Daoy (cell line): ENCODE data around the gene AMDHD2. TPM values are rescaled to one million over a fixed set of nuclear protein-coding genes. Genes with fewer than 3 reads are reported as not detected.

Source experiments
- DNase-seq: peaks from one replicate; pipeline ENCODE4 v3.0.0-alpha.2; 2015; ENCODE audit warnings: low read depth
- total RNA-seq: library from RNA; depleted of rRNA; stranded (reverse); fragments of >200 nt; shearing (Covaris generic); gene quantifications from 2 replicates; pipeline ENCODE4 v1.2.3, GENCODE V29; 2014

Gene AMDHD2
- total RNA-seq, 1 experiment from 2014 or later, result 11.7 TPM

DNA sequence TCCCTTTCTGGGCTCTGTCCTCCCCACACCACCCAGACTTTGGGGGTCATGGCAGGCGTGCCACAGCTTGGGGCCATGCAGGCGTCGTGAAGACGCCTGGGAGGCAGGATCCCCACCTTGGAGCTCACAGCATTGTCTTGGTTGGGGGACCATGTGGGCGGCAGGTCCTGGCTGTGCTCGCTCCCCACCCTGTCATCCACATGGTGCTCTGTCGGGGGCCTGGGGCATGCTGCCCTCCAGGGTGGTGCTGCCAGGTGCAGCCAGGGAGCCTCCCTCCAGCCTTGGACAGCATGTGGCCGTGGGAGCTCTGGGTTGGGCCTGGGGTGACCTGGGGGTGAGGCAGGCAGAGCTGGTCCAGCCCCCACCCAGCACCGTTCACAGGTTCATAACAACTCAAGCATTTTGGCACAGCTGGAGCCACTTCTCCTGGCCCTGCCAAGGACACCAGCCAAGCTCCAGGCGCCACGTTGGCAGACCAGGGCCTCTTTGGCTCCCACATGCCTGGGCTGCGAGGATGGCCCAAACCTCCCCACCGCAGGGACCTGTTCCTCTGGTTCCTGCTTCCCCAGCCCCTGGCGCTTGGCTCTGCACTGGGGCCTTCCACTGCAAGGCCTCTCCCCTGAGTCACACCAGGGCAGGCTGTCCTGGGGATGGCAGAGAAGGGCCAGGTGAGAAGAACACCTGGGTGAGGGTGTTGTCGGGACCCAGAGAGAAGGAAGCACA is 21.5 kb upstream of the AMDHD2 start:
- no peak for DNase-seq

DNA sequence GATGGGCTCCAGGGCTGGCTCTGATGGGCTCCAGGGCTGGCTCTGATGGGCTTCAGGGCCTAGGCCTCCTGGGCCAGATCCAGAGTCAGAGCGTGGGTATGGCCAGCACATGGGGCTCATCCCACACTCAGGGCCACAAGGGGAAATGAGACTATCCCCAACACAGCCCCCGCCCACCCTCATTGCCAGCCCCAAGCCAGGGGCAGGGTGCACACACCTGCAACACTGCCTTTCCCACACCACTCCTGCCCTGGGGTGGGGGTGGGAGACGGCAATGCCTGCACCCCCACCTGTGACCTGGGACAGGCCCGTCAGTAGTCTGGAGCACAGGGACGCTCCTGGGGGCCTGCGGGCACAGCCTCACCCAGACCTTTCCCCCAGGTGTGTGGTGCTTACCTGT is 20.7 kb upstream of the AMDHD2 start:
- no peak for DNase-seq

DNA sequence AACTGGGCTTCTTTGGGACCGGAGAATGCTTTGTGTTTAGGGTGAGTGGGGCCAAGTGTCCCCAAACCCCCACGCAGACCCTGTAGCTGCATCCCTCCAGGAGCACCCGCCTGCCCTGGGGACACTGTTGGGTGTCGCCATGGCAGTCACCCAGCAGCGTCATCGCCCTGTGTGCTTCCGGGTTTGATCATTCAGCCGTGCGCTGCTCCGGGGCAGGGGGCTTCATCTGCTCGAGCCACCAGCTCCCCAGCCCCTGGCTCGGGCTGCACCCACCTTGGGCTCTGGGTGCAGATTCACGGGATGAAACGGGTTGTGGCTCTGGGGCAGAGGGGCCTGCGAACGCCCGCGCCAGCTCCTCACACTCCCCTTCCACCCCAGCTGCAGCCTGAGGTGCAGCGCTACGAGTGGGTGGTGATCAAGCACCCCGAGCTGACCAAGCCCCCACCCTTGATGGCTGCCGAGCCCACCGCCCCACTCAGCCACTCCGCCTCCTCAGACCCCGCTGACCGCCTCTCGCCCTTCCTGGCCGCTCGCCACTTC is 20.2 kb upstream of the AMDHD2 start:
- no peak for DNase-seq

DNA sequence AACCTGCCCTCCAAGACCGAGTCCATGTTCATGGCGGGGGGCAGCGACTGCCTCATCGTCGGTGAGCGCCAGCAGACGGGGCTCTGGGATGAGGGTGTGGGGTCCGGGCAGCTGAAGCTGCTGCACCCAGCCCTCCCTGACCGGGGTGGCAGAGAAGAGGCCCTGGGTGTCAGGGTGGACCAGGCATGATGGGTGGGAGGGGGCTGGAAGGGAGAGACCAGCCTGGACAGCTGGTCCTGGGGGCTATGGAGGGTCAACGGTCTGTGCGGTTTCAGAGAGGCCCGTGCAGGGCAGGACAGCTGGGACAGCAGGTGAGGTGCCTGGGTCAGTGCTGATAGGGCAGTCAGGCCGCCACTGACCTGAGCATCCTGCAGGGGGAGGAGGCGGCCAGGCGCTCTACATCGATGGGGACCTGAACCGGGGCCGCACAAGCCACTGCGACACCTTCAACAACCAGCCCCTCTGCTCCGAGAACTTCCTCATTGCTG is 19.7 kb upstream of the AMDHD2 start:
- no peak for DNase-seq

DNA sequence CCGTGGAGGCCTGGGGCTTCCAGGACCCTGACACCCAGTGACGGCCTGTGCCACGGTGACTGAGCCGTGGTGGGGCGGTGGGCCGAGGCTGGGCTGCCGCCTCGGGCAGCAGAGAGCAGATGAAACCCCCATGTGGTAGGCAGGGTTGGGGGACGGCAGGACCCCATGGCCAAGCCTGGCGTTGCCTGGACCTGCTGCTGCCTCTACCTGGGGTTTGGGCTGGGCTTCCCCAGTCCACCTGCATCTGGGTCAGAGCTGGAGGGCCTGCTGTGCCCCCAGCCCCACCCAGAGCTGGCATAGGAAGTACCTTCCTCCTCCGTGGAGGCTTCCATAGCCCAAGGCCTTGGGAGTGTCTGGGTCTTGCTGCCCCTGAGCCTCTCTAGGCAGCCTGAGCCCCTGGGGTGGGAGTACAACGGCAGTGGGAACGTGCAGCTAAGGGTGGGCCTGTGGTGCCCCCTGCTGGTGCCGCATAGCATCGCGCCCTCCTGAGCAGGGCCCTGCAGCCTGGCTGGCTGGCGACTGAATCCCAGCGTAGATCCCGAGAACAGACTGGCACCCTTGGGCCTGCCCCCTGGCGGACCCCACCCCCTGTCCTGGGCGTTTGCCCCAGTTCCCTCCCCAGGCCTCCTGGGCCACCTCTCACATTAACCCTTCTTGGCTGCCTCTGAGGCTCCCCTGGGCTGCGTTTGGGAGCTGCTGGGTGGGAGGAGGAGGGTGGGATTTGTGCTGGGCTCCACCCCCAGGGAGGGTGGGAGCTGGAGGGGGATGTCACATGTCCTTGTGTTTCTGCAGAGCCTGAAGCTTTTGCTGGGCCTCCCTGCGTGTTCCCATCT is 19.0 kb upstream of the AMDHD2 start:
- peak; percentile 82 for DNase-seq

DNA sequence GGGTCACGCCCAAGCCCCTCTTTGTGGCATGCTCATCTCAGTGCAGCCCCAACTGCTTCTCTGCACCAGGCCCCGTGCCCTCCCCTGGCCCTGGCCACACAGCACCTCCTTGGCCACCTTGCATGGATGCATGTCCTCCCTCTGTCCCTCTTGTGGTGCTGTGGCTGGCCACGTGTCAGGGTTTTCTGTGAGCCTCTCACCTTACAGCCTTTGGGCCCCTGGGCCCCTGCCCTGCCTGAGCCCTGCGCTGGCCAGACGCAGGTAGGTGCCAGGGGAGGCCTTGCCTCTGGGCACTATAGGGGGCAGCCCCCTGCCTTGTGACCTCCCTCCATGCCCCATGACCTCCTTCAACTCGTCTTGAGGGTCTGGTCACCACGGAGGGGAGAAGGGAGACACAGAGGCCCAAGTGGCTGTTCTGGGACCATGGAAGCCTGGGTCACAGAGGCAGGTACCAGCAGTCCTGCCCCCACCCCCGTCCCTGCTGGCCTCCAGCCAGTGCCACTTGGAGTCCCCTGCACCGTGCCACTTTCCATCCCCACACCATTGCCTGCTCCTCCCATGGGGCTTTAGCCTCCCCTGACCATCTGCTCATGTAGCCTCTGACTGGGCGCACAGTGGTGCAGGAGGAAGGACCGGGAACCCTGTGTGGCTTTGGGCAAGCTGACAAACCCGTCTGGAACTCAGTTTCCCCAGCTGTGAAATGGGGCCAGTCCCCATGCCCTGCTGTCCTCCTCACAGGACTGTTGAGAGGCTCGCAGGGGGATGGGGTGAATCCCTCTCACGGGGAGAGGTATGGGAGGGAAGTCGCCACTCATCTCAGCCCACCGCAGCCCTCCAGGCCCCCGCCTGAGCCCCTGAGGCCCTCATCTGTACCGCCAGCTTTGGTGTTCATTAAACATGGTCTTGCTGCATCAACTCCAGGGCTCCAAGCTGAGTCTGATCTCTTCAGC is 17.9 kb upstream of the AMDHD2 start:
- DNase-seq, result no peak

DNA sequence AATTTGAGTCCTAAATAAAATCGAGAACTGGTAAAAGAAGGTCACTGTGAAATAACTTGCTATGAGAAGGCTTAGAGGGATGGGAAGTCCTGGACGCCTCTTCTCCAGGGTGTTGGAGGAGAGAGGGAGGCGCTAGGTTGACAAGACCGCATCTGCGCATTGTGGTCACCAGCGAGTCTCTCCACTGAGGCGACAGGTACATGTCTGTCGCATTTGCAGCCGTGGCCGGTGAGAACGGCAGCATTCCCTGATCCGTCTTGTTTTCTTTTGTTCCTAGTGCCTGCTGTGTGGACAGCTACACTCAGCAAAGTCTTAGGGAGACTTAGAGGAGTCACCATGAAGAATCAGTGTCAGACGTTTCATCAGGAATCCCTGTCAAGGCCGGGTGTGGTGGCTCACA is 14.5 kb upstream of the AMDHD2 start:
- no peak for DNase-seq

DNA sequence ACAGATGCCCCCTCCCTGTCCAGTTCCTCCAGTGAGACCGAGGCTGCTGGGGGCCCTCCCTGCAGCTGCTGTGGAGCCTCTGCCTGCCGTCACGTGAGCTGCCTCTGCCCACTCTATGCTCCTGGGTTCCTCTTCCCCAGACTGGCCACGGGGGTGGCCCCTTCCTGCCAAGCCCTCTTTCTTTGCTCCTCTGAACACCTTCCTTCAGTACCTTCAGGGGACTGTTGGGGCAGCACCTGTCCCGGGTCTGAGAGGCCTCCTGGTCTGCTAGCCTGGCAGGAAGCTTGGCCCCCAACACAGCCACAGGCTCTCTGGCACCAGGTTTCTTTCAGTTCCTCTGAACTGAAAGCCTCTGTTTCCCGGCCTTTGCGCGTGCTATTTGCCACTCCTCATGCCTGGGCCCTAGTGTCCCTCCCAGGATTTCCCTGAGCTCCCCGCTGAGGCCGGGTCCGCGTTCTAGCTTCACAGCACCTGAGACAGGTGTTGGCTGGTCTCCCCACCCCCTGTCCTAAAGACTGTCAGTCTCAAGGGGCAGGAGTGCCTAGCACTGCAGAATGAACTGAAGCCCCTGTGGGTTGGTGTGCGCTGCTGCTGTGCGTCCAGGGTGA is 13.0 kb upstream of the AMDHD2 start:
- no peak for DNase-seq

DNA sequence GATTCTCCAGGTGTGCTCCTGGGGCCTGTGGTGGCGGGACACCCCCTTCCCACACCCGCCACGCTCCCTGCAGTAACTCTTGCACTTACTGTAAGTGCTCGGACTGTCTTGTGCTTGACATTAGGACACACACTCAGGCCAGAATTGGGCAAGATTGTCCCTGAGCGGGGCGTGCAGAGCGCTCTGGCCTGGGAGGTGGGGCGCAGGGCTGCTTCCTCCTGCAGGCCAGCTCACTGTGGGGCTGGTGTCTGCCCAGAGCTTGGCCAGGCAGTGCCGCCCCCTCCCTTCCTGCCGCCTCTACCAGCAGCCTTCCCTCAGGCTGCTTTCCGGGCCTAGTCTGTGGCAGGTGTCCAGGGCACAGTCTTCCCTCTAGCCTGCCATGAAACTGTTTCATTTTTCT is 12.5 kb upstream of the AMDHD2 start:
- no peak for DNase-seq

DNA sequence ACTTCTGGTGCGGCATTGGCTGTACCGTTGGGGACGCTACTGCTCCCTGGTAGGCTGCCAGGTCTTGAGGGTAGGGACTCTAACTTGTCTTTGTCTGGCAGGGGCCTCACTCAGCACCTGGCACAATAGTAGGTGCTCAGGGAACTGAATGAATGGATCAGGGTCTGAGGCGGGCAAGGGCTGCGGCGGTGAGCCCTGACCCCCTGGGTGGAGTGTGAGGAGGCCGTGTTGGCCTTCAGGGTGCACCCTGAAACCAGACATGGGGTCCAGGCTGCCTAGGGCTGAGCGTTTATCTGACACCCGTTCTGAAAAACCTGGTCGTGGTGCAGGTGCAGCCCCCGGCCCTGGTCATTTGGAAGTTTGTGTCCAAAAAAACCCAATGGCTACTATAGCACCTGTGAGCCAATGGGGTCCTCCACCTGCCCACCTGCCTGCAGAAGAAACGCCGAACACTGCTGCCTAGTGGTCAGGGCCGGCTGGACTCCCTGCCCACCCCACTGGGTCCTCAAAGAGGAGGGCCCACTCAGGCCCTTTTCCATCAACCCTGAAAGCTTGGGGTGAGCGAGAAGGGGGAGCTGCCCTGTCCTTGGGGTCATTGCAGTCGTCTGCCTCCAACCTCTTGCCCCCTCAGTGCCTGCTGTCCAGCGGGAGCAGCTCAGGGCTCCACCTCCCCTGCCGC is 11.3 kb upstream of the AMDHD2 start:
- no peak for DNase-seq

DNA sequence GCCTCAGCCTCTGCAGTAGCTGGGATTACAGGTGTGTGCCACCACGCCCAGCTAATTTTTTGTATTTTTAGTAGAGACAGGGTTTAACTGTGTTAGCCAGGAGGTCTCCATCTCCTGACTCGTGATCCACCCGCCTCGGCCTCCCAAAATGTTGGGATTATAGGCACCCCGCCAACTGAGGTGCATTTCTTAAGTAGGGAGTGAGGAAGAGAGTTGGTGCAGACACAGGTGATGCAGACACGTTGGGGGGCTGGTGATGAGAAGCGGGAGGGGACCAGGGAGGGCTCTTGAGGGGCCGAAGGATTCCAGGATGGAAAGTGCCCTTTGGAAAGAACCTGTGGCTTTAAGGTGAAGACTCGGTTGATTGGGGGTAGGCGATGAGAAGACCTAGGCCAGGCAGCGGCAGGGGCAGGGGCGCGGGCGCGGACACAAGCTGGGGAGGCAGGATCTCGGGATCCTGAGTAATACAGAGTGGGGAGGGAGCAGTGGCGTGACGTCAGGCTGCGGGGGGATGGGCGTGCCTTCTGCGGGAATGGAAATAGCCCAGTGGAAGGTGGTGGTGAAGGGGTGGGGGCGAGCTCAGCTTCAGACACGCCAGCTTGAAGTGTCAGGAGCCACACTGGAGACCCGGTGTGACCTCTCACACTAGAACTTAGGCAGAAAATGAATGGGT is 8.9 kb upstream of the AMDHD2 start:
- DNase-seq, result peak; percentile 56

DNA sequence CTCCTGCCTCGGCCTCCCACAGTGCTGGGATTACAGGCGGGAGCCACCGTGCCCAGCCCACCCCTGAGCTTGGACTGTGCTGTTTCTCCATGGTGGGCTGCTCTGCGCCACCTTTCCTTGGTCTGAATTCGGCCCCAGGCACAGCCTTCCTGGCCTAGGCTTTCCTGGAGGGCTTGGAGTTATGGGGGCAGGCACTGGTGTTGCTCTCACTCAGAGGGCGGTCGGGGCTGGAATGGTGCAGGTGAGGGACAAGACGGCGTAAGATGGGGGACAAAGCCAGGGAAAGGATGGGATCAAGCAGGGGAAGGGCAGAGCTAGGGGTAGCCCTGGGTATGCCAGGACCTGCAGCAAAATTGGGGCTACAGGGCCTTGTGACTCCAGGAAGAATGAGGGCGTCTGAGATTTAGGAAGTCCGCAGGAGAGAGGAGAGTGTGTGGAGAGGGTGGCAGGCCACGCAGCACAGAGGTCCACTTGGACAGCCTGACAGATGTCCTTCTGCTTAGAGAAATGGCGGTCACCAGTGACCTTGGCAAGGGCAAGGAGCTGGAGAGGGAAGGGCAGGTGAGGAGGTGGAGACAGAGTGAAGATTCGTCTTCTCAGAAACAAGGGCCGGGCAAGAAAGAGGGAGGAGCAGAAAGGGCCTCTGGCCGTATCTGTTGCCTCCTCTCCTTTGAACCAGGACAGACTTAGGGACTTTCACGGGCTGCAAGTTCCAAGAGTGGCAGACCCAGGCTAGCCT is 8.0 kb upstream of the AMDHD2 start:
- DNase-seq, result no peak

DNA sequence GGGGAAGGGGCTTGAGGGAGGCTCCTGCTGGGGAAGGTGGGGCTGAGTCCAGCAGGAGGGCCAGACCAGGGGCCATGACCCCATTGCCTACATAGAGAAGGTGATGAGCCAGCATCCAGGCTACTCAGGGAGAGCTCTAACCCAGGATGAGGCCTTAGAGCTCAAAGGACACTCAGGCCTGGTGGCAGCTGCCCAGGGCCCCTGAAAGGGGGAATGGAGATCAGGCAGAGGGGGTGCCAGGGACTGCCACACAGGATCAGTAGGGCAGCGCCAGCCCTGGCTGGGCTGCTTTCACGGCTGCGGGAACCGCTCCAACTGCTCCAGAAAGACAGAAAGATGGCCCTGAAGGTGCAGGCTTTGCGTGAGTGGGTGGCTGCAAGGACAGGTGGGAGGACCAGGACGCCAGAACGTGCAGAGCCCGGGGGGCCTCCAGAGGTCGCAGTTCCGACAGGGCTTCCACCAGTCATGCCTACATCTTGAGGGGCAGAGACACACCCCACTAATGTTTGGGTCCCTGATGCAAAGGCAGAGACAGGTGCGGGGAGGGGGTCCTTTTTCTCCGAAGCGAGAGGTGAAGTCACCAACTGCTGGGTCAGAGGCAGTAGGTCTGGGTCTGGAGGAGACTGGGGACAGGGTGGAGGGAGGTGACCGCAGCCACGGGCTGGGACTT is 7.3 kb upstream of the AMDHD2 start:
- DNase-seq, result no peak

DNA sequence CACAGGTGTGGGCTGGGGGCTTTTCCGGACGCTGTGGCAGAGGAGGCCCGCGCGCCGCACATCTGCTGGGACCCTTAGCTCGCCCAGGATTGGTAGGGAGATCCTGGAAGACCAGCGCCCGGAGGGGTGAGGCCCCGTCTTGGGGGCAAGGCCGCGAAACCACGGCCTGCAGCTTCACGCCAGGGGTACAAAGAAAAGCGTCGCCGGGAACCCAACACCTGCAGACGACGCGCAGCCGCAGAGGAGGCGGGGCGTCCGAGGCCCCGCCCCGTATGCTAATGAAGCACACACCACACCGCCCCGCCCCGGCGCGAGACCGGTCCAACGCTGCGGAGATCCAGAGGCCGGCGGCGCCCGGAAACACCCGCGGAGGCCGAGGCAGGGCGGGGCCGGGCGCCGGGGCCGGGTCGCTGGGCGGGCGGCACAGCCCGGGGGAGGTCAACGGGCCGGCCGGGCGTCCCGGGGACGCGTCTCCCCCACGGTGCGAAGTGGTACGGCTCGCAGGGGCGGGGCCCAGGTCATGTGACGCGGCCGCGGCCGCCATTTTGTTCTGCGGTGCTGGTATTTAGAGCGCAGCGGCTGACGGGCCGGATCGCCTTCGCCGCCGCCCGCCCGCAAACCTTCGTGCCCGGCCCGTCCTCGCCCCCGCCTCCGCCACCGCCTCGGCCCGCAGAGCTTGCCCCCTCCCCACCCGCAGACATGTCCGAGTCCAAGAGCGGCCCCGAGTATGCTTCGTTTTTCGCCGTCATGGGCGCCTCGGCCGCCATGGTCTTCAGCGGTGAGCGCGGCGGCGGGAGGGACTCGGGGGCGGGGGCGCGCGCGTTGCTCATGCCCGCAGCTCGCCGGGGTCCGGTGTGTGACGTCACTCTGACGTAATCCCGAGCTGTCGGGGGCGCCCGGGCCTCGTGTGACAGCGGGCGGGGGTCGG is 6.5 kb upstream of the AMDHD2 start, which contains the start of gene ATP6V0C:
Gene ATP6V0C, plus strand, starts transcription at position 548 of the 928 bp plus-strand sequence. Its CDS starts 152 bp downstream, at position 700.
- peak; percentile 88 for DNase-seq

DNA sequence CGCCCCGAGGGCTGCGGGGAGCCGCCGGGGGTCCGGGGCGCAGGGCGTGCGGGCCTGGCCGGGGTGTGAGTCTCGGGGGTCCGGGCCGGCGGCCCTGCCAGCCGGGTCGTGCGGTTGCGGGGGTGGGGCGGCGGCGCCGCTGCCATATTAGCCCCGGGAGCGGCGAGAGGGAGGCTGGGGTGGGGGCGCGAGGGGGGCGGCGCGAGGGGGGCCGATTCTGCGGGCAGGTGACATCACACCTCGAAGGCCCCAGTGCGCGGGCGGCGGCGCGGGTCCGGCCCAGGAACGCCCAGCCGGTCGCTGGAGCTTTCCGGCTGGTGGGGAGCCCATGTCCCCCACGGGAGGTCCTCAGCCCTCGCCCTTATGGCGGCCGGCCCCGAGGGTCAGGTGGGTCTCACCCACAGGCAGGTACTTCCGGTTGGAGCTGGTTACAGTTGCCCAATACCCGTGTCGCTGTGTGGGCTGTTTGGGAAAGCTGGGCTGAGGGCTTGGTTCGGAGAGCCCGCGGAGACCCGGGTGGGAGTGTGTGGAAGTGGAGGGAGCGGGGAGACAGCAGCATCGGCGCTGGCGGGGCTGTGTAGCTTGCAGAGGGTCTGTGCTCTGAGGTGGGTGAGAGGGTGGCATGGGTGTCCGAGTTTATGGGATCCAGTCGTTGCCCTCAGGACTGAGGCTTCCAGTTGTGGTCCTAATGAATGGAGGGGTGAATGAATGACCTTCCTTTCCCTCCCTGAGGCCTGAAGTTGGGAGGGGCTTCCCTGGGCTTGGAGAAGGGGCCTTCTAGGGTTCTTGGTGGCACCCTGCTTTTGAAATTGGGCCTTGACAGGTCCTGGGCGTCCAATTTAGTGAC is 5.6 kb upstream of the AMDHD2 start:
- DNase-seq, result no peak

DNA sequence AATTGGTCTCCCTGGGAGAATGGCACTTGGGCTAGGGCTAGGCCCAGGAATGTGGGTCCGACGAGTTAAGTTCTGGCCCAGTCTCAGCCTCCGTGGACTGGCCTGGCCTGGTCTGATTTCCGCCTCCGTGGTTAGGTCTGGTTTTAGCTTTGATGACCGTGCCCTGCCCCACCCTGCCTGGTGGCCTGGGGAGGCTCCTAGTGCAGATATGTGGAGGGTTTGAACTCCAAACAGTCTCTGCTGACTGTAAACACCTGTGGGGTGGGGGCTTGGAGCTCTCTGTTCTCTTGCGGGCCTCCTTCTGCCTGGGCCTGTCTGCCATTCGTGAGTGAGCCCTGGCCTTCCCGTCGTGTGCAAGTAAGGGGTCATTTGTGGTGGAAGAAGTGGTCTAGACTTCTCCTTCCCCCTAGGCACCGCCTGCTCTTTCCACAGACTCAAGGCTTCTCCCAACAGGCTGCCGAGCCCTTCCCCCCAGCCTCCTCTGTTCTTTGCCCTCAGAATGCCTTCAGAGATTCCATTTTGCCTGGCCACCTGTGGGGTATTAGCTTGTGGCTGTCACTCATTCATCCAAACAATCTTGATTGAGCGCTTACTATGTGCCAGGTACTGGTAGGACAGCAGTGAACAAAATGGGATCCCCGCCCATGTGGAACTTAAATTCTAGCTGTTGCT is 4.9 kb upstream of the AMDHD2 start:
- no peak for DNase-seq
